IMR-90 (cell line): ENCODE results near the gene IFNA14.
"Not testable (repeated sequence)": the region's sequence is repeated elsewhere in the genome, so short reads cannot be mapped to it uniquely, and the experiment has no call there.

Source experiments
- BHLHE40 ChIP-seq: fragments of 150-350 bp; IDR thresholded peaks from 2 replicates; pipeline ENCODE4 v1.6.1; 2016; ENCODE audit warnings: mild to moderate bottlenecking, low read depth, low read length
- CEBPB ChIP-seq: IDR thresholded peaks from 2 replicates; pipeline ENCODE4 v1.6.1; 2012; ENCODE audit warnings: low read depth, low read length, improper control_type of control experiment
- CHD1 ChIP-seq: IDR thresholded peaks from 2 replicates; pipeline ENCODE4 v1.6.1; 2012; ENCODE audit warnings: low read depth, low read length, improper control_type of control experiment
- CTCF ChIP-seq: conservative IDR thresholded peaks from 2 replicates; pipeline ENCODE4 v1.5.1; 2012; ENCODE audit warnings: mild to moderate bottlenecking, low read depth, low read length, improper control_type of control experiment
- FOS ChIP-seq: fragments of 150-350 bp; IDR thresholded peaks from 2 replicates; pipeline ENCODE4 v1.6.1; 2016; ENCODE audit warnings: low read depth, low read length
- MAFK ChIP-seq: IDR thresholded peaks from 2 replicates; pipeline ENCODE4 v1.6.1; 2012; ENCODE audit warnings: low read depth, low read length, improper control_type of control experiment
- MAZ ChIP-seq: IDR thresholded peaks from 2 replicates; pipeline ENCODE4 v1.6.1; 2012; ENCODE audit warnings: low read depth, mild to moderate bottlenecking, low read length, improper control_type of control experiment, moderate library complexity, borderline replicate concordance
- MXI1 ChIP-seq: IDR thresholded peaks from 2 replicates; pipeline ENCODE4 v1.6.1; 2012; ENCODE audit warnings: low read depth, mild to moderate bottlenecking, low read length, moderate library complexity, borderline replicate concordance
- NFE2L2 ChIP-seq: fragments of 150-350 bp; IDR thresholded peaks from 2 replicates; pipeline ENCODE4 v1.6.1; 2016; ENCODE audit warnings: low read depth, mild to moderate bottlenecking, low read length
- POLR2A ChIP-seq: IDR thresholded peaks from 2 replicates; pipeline ENCODE4 v1.6.1; 2012; ENCODE audit warnings: mild to moderate bottlenecking, low read depth, low read length
- RAD21 ChIP-seq: IDR thresholded peaks from 2 replicates; pipeline ENCODE4 v1.6.1; 2012; ENCODE audit warnings: low read length, improper control_type of control experiment
- RCOR1 ChIP-seq: IDR thresholded peaks from 2 replicates; pipeline ENCODE4 v1.6.1; 2012; ENCODE audit warnings: mild to moderate bottlenecking, low read length, improper control_type of control experiment; ENCODE audit not compliant: insufficient replicate concordance
- RFX5 ChIP-seq: IDR thresholded peaks from 2 replicates; pipeline ENCODE4 v1.8.0; 2012; ENCODE audit warnings: low read depth, mild to moderate bottlenecking, low read length, moderate library complexity
- SMC3 ChIP-seq: fragments of 150-350 bp; IDR thresholded peaks from 2 replicates; pipeline ENCODE4 v1.6.1; 2016; ENCODE audit warnings: low read depth, mild to moderate bottlenecking, antibody characterized with exemption, low read length, moderate library complexity

- TF ChIP-seq CTCF, RAD21, POLR2A, SMC3, RFX5, RCOR1, MAFK, BHLHE40, CEBPB, FOS, NFE2L2, CHD1, MXI1, MAZ: not testable (repeated sequence)
Observed at GRCh38 chr9:21236360-21236714, 3.5 kb downstream of the IFNA14 start.
